ENCODE measurements around the gene SRGAP3. TPM values are rescaled to one million over a fixed set of nuclear protein-coding genes. Genes with fewer than 3 reads are reported as not detected.

Gene SRGAP3
- total and polyA plus RNA-seq, 4 donors: 1.2 to 32.8 (median 7.3) TPM

- H3K27ac ChIP-seq (ENCODE audit: low read depth in 1 of 2, low read length in 1 of 2): no peak overlapping the region
- H3K36me3 ChIP-seq (ENCODE audit: control insufficient read depth in 4 of 4, insufficient read depth in 4 of 4, low read length in 4 of 4): peaks cover 0 to 2% (median 0%) of the 10 kb centered on the region in 4 donors
- no peak overlapping the region for H3K9ac ChIP-seq (ENCODE audit: insufficient read depth in 1 of 2, low read length in 2 of 2)
- WGBS, 2 donors: 55 to 79% methylated on average over 7 of the region's 7 CpGs
- no peak for TF ChIP-seq CTCF (IDR thresholded peaks at IDR 0.05; ENCODE audit: control extremely low read depth, extremely low read depth)
- no peak overlapping the region for H3K4me3 ChIP-seq
- no peaks in the 10 kb centered on the region for H3K27me3 ChIP-seq (ENCODE audit: control insufficient read depth in 3 of 3, insufficient read depth in 3 of 3, low read length in 2 of 3)
- no peak for ATAC-seq (ENCODE audit: insufficient read depth, low FRiP score)
- H3K9me3 ChIP-seq (ENCODE audit: control insufficient read depth in 4 of 4, insufficient read depth in 3 of 4, low read length in 3 of 4): peaks cover 0 to 2% (median 0%) of the 10 kb centered on the region in 4 donors
- H3K4me1 ChIP-seq (ENCODE audit: control insufficient read depth in 5 of 5, insufficient read depth in 5 of 5, low read length in 5 of 5): peaks cover 0 to 62% (median 14%) of the 10 kb centered on the region in 5 donors
- no peak for DNase-seq
Observed at GRCh38 chr3:9229325-9229724, 20.1 kb downstream of the SRGAP3 start.

- Histone ChIP-seq H3K27ac (ENCODE audit: low read depth in 1 of 2, low read length in 1 of 2) (no peak overlapping the region), H3K9ac (ENCODE audit: insufficient read depth in 1 of 2, low read length in 2 of 2) (no peak overlapping the region), H3K9me3 (ENCODE audit: control insufficient read depth in 4 of 4, insufficient read depth in 3 of 4, low read length in 3 of 4) (peaks cover 0 to 2% (median 0%) of the 10 kb centered on the region in 4 donors), H3K4me1 (ENCODE audit: control insufficient read depth in 5 of 5, insufficient read depth in 5 of 5, low read length in 5 of 5) (peaks cover 0 to 56% (median 14%) of the 10 kb centered on the region in 5 donors), H3K36me3 (ENCODE audit: control insufficient read depth in 4 of 4, insufficient read depth in 4 of 4, low read length in 4 of 4) (peaks cover 0 to 2% (median 0%) of the 10 kb centered on the region in 4 donors), H3K4me3 (no peak overlapping the region), H3K27me3 (ENCODE audit: control insufficient read depth in 3 of 3, insufficient read depth in 3 of 3, low read length in 2 of 3) (no peaks in the 10 kb centered on the region)
- no peak for TF ChIP-seq CTCF (IDR thresholded peaks at IDR 0.05; ENCODE audit: control extremely low read depth, extremely low read depth)
- 53 to 74% methylated on average over 4 of the region's 4 CpGs for WGBS, 2 donors
- ATAC-seq (ENCODE audit: insufficient read depth, low FRiP score): no peak
- DNase-seq: peak in 2 of 3 donors; percentile 54 to 76
Observed at GRCh38 chr3:9226326-9226725, 23.1 kb downstream of the SRGAP3 start.

- DNase-seq (no peak), ATAC-seq (ENCODE audit: insufficient read depth, low FRiP score) (no peak)
- H3K4me1 ChIP-seq (ENCODE audit: control insufficient read depth in 5 of 5, insufficient read depth in 5 of 5, low read length in 5 of 5): peaks cover 0 to 46% (median 8%) of the 10 kb centered on the region in 5 donors
- WGBS, 2 donors: 96 to 100% methylated on average over 1 of the region's 1 CpG
- H3K9ac ChIP-seq (ENCODE audit: insufficient read depth in 1 of 2, low read length in 2 of 2): no peak overlapping the region
- H3K27me3 ChIP-seq (ENCODE audit: control insufficient read depth in 3 of 3, insufficient read depth in 3 of 3, low read length in 2 of 3): no peaks in the 10 kb centered on the region
- TF ChIP-seq CTCF (IDR thresholded peaks at IDR 0.05; ENCODE audit: control extremely low read depth, extremely low read depth): no peak
- no peak overlapping the region for H3K4me3 ChIP-seq
- H3K36me3 ChIP-seq (ENCODE audit: control insufficient read depth in 4 of 4, insufficient read depth in 4 of 4, low read length in 4 of 4): peaks cover 0 to 2% (median 0%) of the 10 kb centered on the region in 4 donors
- peaks cover 0 to 2% (median 0%) of the 10 kb centered on the region in 4 donors for H3K9me3 ChIP-seq (ENCODE audit: control insufficient read depth in 4 of 4, insufficient read depth in 3 of 4, low read length in 3 of 4)
- no peak overlapping the region for H3K27ac ChIP-seq (ENCODE audit: low read depth in 1 of 2, low read length in 1 of 2)
Observed at GRCh38 chr3:9225268-9225667, 24.2 kb downstream of the SRGAP3 start.

GRCh38 chr3:9224490-9224889 is 25.0 kb downstream of the SRGAP3 start:
- Histone ChIP-seq H3K9ac (ENCODE audit: insufficient read depth in 1 of 2, low read length in 2 of 2) (no peak overlapping the region), H3K27me3 (ENCODE audit: control insufficient read depth in 3 of 3, insufficient read depth in 3 of 3, low read length in 2 of 3) (no peaks in the 10 kb centered on the region), H3K9me3 (ENCODE audit: control insufficient read depth in 4 of 4, insufficient read depth in 3 of 4, low read length in 3 of 4) (peaks cover 0 to 2% (median 0%) of the 10 kb centered on the region in 4 donors), H3K4me1 (ENCODE audit: control insufficient read depth in 5 of 5, insufficient read depth in 5 of 5, low read length in 5 of 5) (peaks cover 0 to 39% (median 4%) of the 10 kb centered on the region in 5 donors), H3K27ac (ENCODE audit: low read depth in 1 of 2, low read length in 1 of 2) (no peak overlapping the region), H3K36me3 (ENCODE audit: control insufficient read depth in 4 of 4, insufficient read depth in 4 of 4, low read length in 4 of 4) (peaks cover 0 to 2% (median 0%) of the 10 kb centered on the region in 4 donors), H3K4me3 (no peak overlapping the region)
- no peak for TF ChIP-seq CTCF (IDR thresholded peaks at IDR 0.05; ENCODE audit: control extremely low read depth, extremely low read depth)
- WGBS, 2 donors: 71 to 79% methylated on average over 5 of the region's 5 CpGs
- ATAC-seq (ENCODE audit: insufficient read depth, low FRiP score) (no peak), DNase-seq (no peak)

All from lung (tissue), 12 donors.